Prostate gland (tissue), 2 donors: Measurements from ENCODE around the gene PLOD2. TPM values are rescaled to one million over a fixed set of nuclear protein-coding genes. Genes with fewer than 3 reads are reported as not detected.

Source experiments
- DNase-seq: peaks from one replicate; pipeline ENCODE4 v3.0.0-alpha.2; 2019; ENCODE audit warnings: low spot score
- H3K27ac ChIP-seq, 2 donors: fragments of 200-600 bp; sonication (generic); 2 replicates each; pipeline ENCODE4 v1.5.1; 2017 to 2019
- H3K27me3 ChIP-seq: fragments of 200-600 bp; sonication (generic); replicated peaks from 2 replicates; pipeline ENCODE4 v1.5.1; 2019; ENCODE audit not compliant: insufficient read depth
- H3K36me3 ChIP-seq, 2 donors: fragments of 200-600 bp; sonication (generic); 1 replicate in 1 of 2; 2 replicates in 1 of 2; pipeline versions ENCODE4 v1.5.1 to v1.8.1; 2017 to 2019
- H3K4me1 ChIP-seq: fragments of 200-600 bp; sonication (generic); replicated peaks from 2 replicates; pipeline ENCODE4 v1.5.1; 2019
- H3K4me3 ChIP-seq, 2 donors: fragments of 200-600 bp; sonication (generic); 2 replicates each; pipeline ENCODE4 v1.5.1; 2017 to 2019
- H3K9me3 ChIP-seq: fragments of 200-600 bp; sonication (generic); 2 replicates; pipeline ENCODE4 v1.5.1; 2017
- CTCF ChIP-seq, 4 experiments: fragments of 200-600 bp in 2 of 4; fragments of 450-650 bp in 2 of 4; sonication (generic) in 2 of 4; IDR thresholded peaks; 1 replicate in 3 of 4; 2 replicates in 1 of 4; pipeline ENCODE4 v1.5.1; 2016 to 2019; ENCODE audit warnings: antibody characterized with exemption in 4 of 4, mild to moderate bottlenecking in 2 of 4, moderate library complexity in 2 of 4
- POLR2A ChIP-seq: fragments of 450-650 bp; IDR thresholded peaks from one replicate; pipeline ENCODE4 v1.6.1; 2016; ENCODE audit warnings: antibody characterized with exemption, mild to moderate bottlenecking
- POLR2AphosphoS5 ChIP-seq: sonication (generic); formaldehyde crosslinking; IDR thresholded peaks from one replicate; pipeline ENCODE4 v1.6.1; 2017; ENCODE audit warnings: antibody characterized with exemption
- WGBS: methylation state at CpG from one replicate; pipeline ENCODE4 v1.1.5; 2018; 5-methylcytosine and 5-hydroxymethylcytosine counted together
- intact Hi-C: fragments of 100-400 bp; cut with DNase I; formaldehyde crosslinking; loops from one replicate; pipeline ENCODE4 v1.14.2; 2022
- total RNA-seq, 2 donors: library from RNA; depleted of rRNA; stranded (reverse); fragments of >200 nt; gene quantifications; one replicate each; pipeline ENCODE4 v1.1.0, GENCODE V29; 2016

PLOD2 gene
- total RNA-seq, 2 donors from 2014 or later: 10.7 to 14.6 TPM

- Histone ChIP-seq H3K27ac (no peak overlapping the region), H3K4me3 (no peak overlapping the region), H3K4me1 (no peaks in the 10 kb centered on the region), H3K9me3 (no peaks in the 10 kb centered on the region), H3K36me3 (no peaks in the 10 kb centered on the region), H3K27me3 (no peaks in the 10 kb centered on the region)
- 32% methylated on average over 1 of the region's 1 CpG for WGBS
- no peak for DNase-seq
- TF ChIP-seq POLR2A (no peak), POLR2AphosphoS5 (no peak), CTCF (IDR thresholded peaks at IDR 0.05) (no peak)
- intact Hi-C loops: loop anchor here (5.0 kb wide), 1 partner anchor 33 kb away; the partner anchor contains the start of gene PLOD2
Measured at GRCh38 chr3:146128939-146129338, 32.0 kb downstream of the PLOD2 start.

- Histone ChIP-seq H3K27ac (no peak overlapping the region), H3K4me3 (no peak overlapping the region), H3K9me3 (no peaks in the 10 kb centered on the region), H3K36me3 (no peaks in the 10 kb centered on the region), H3K4me1 (no peaks in the 10 kb centered on the region), H3K27me3 (no peaks in the 10 kb centered on the region)
- intact Hi-C loops: loop anchor here (5.0 kb wide), 1 partner anchor 34 kb away; the partner anchor contains the start of gene PLOD2
- 89% methylated on average over 1 of the region's 1 CpG for WGBS
- TF ChIP-seq POLR2A (no peak), POLR2AphosphoS5 (no peak), CTCF (IDR thresholded peaks at IDR 0.05) (no peak)
- no peak for DNase-seq
Measured at GRCh38 chr3:146128179-146128578, 32.8 kb downstream of the PLOD2 start.

GRCh38 chr3:146125951-146126350 lies 35.0 kb downstream of the PLOD2 start:
- Histone ChIP-seq H3K27me3 (no peaks in the 10 kb centered on the region), H3K4me3 (no peak overlapping the region), H3K4me1 (no peaks in the 10 kb centered on the region), H3K36me3 (no peaks in the 10 kb centered on the region), H3K27ac (no peak overlapping the region), H3K9me3 (no peaks in the 10 kb centered on the region)
- TF ChIP-seq POLR2AphosphoS5: no peak
- TF ChIP-seq POLR2A: no peak
- DNase-seq: no peak
- intact Hi-C loops: loop anchor here (5.0 kb wide), 1 partner anchor 36 kb away; the partner anchor contains the start of gene PLOD2

- Histone ChIP-seq H3K9me3 (no peaks in the 10 kb centered on the region), H3K36me3 (no peaks in the 10 kb centered on the region), H3K4me1 (no peaks in the 10 kb centered on the region), H3K27ac (no peak overlapping the region), H3K27me3 (no peaks in the 10 kb centered on the region), H3K4me3 (no peak overlapping the region)
- 75% methylated on average over 6 of the region's 6 CpGs for WGBS
- no peak for DNase-seq
- intact Hi-C loops: no loop called here
- no peak for TF ChIP-seq POLR2A
- no peak for TF ChIP-seq CTCF (IDR thresholded peaks at IDR 0.05)
- TF ChIP-seq POLR2AphosphoS5: no peak
Measured at GRCh38 chr3:146124126-146124801, 36.7 kb downstream of the PLOD2 start.

GRCh38 chr3:146117406-146118285 lies 43.3 kb downstream of the PLOD2 start:
- H3K9me3 ChIP-seq: no peaks in the 10 kb centered on the region
- H3K27me3 ChIP-seq: no peaks in the 10 kb centered on the region
- no peak overlapping the region for H3K27ac ChIP-seq
- TF ChIP-seq CTCF (IDR thresholded peaks at IDR 0.05) (no peak), POLR2A (no peak), POLR2AphosphoS5 (no peak)
- no peaks in the 10 kb centered on the region for H3K4me1 ChIP-seq
- intact Hi-C loops: no loop called here
- no peak for DNase-seq
- 67% methylated on average over 2 of the region's 2 CpGs for WGBS
- H3K4me3 ChIP-seq: no peak overlapping the region
- H3K36me3 ChIP-seq: no peaks in the 10 kb centered on the region
